SK-N-MC (cell line): ENCODE data around the gene POLR2C.
"Not testable (repeated sequence)": the region's sequence is repeated elsewhere in the genome, so short reads cannot be mapped to it uniquely, and the experiment has no call there.

Experiments
- DNase-seq: peaks from one replicate; pipeline ENCODE4 v3.0.0-alpha.2; 2011; ENCODE audit warnings: low read depth, low spot score
- H3K27ac ChIP-seq: fragments of 200-600 bp; sonication (generic); 2 replicates; pipeline ENCODE4 v1.5.1; 2016; ENCODE audit warnings: mixed run types
- H3K36me3 ChIP-seq: fragments of 200-600 bp; sonication (generic); 2 replicates; pipeline ENCODE4 v1.6.1; 2017; ENCODE audit warnings: antibody characterized with exemption, low read length, mixed read lengths; ENCODE audit not compliant: insufficient read depth
- H3K4me3 ChIP-seq: fragments of 200-600 bp; sonication (generic); 2 replicates; pipeline ENCODE4 v1.5.1; 2016
- H3K9ac ChIP-seq: fragments of 200-600 bp; sonication (generic); 2 replicates; pipeline ENCODE4 v1.8.0; 2017; ENCODE audit warnings: mixed run types, mixed read lengths; ENCODE audit not compliant: insufficient read length
- H3K9me3 ChIP-seq: fragments of 200-600 bp; sonication (generic); 2 replicates; pipeline ENCODE4 v1.6.1; 2017; ENCODE audit warnings: low read depth, mild to moderate bottlenecking, antibody characterized with exemption, low read length, moderate library complexity, mixed read lengths
- EZH2 ChIP-seq: fragments of 200-600 bp; sonication (generic); IDR thresholded peaks from one replicate; pipeline ENCODE4 v1.6.1; 2017; ENCODE audit warnings: antibody characterized with exemption
- FOXP2 ChIP-seq: optimal IDR thresholded peaks from 2 replicates; pipeline ENCODE3; 2011; ENCODE audit warnings: mild to moderate bottlenecking, moderate library complexity; ENCODE audit not compliant: insufficient read depth; ENCODE audit errors: extremely low read length, control extremely low read depth
- POLR2AphosphoS5 ChIP-seq: IDR thresholded peaks from 2 replicates; pipeline ENCODE4 v1.6.1; 2012; ENCODE audit warnings: mild to moderate bottlenecking, low read depth, low read length, borderline replicate concordance

The POLR2C gene

GRCh38 chr16:57427307-57427706 lies 35.2 kb upstream of the POLR2C start:
- H3K9me3 ChIP-seq = no peaks in the 10 kb centered on the region
- no peak overlapping the region for H3K27ac ChIP-seq
- DNase-seq = no peak
- H3K4me3 ChIP-seq = no peak overlapping the region
- TF ChIP-seq EZH2 (no peak), POLR2AphosphoS5 (no peak), FOXP2 (no peak)
- H3K9ac ChIP-seq = no peak overlapping the region
- H3K36me3 ChIP-seq = peaks cover 6% of the 10 kb centered on the region; the same call in 1 of the 2 replicates

DNA sequence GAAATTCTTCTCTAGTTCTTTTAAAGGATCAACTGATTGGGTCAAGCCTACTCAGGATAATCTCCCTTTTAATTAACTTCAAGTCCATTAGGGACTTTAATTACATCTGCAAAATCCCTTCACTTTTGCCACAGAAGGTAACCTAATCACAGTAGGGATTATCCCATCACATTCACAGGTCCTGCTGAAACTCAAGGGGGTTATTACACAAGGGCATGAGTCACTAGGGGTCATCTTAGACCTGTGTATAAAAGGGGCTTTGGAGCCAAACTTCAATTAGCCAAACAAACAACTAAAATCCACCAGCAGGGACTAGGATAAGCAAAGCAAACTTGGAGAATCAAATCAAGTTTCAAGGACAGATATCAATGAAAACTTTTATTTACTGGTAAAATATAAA lies 34.7 kb upstream of the POLR2C start:
- Histone ChIP-seq H3K4me3 (no peak overlapping the region), H3K9ac (no peak overlapping the region), H3K9me3 (no peaks in the 10 kb centered on the region), H3K36me3 (peaks cover 10% of the 10 kb centered on the region; the same call in 1 of the 2 replicates), H3K27ac (no peak overlapping the region)
- DNase-seq = no peak
- no peak for TF ChIP-seq EZH2
- no peak for TF ChIP-seq POLR2AphosphoS5
- TF ChIP-seq FOXP2 = no peak

DNA sequence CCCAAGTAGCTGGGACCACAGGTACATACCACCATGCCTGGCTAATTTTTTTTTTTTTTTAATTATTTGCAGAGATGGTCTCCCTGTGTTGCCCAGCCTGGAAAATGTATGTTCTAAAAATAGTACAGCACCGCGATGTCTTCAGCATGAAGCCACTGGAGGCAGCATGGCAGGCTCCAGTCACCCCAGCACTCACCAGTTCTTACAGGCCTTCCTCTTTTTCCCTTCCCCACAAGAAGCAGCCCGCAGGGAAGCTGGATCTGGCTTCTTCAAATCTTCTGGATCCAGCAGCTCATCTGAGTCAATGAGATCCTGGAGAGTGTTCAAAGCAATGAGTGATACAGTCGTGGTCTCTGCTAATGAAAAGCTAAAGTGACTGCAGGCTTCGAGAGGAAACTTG lies 31.5 kb upstream of the POLR2C start:
- Histone ChIP-seq H3K27ac (no peak overlapping the region), H3K4me3 (no peak overlapping the region), H3K36me3 (peaks cover 26% of the 10 kb centered on the region; the same call in 1 of the 2 replicates), H3K9me3 (no peaks in the 10 kb centered on the region), H3K9ac (no peak overlapping the region)
- no peak for DNase-seq
- TF ChIP-seq FOXP2 = no peak
- TF ChIP-seq POLR2AphosphoS5 = no peak
- no peak for TF ChIP-seq EZH2

- Histone ChIP-seq H3K36me3 (peaks cover 28% of the 10 kb centered on the region; the same call in 1 of the 2 replicates), H3K27ac (no peak overlapping the region), H3K9me3 (no peaks in the 10 kb centered on the region), H3K9ac (no peak overlapping the region), H3K4me3 (no peak overlapping the region)
- TF ChIP-seq EZH2 (no peak), POLR2AphosphoS5 (no peak), FOXP2 (no peak)
- DNase-seq = no peak
Measured at GRCh38 chr16:57432505-57432904, 30.0 kb upstream of the POLR2C start.

GRCh38 chr16:57432989-57433388 lies 29.5 kb upstream of the POLR2C start:
- DNase-seq = no peak
- peaks cover 28% of the 10 kb centered on the region; the same call in 1 of the 2 replicates for H3K36me3 ChIP-seq
- no peak overlapping the region for H3K4me3 ChIP-seq
- H3K9me3 ChIP-seq = no peaks in the 10 kb centered on the region
- TF ChIP-seq FOXP2 = no peak
- no peak for TF ChIP-seq EZH2
- no peak for TF ChIP-seq POLR2AphosphoS5
- no peak overlapping the region for H3K27ac ChIP-seq
- no peak overlapping the region for H3K9ac ChIP-seq

DNA sequence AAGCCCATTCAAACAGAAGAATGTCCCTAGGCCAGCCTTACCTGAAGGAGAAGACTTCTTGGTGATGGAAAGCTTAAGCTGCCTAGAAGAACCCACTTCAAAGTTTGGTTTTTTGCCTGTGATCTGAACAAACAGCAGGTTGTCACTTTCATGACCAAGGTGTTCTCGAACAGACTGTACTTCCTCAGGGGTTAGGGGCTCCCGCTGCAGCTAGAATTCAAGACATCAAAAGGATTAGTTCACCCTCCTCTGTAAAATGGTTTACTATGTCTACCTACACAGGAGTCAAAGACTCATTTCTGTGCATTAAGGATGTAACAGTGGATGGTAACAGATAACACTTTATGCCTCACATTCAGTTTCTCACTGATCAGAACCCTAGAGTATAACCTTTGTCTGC lies 28.5 kb upstream of the POLR2C start:
- no peak for DNase-seq

GRCh38 chr16:57435838-57436237 lies 26.6 kb upstream of the POLR2C start:
- no peak for DNase-seq
- no peaks in the 10 kb centered on the region for H3K9me3 ChIP-seq
- TF ChIP-seq EZH2 (no peak), FOXP2 (no peak), POLR2AphosphoS5 (no peak)
- H3K27ac ChIP-seq = no peak overlapping the region
- no peak overlapping the region for H3K4me3 ChIP-seq
- H3K36me3 ChIP-seq = peaks cover 32% of the 10 kb centered on the region; the same call in 1 of the 2 replicates
- no peak overlapping the region for H3K9ac ChIP-seq

More for the DNA sequence above, 28.5 kb upstream of the POLR2C start:
- no peak overlapping the region for H3K4me3 ChIP-seq
- H3K9ac ChIP-seq = no peak overlapping the region
- TF ChIP-seq POLR2AphosphoS5 (no peak), EZH2 (no peak), FOXP2 (no peak)
- H3K9me3 ChIP-seq = no peaks in the 10 kb centered on the region
- H3K36me3 ChIP-seq = peaks cover 32% of the 10 kb centered on the region; the same call in 1 of the 2 replicates
- H3K27ac ChIP-seq = no peak overlapping the region

DNA sequence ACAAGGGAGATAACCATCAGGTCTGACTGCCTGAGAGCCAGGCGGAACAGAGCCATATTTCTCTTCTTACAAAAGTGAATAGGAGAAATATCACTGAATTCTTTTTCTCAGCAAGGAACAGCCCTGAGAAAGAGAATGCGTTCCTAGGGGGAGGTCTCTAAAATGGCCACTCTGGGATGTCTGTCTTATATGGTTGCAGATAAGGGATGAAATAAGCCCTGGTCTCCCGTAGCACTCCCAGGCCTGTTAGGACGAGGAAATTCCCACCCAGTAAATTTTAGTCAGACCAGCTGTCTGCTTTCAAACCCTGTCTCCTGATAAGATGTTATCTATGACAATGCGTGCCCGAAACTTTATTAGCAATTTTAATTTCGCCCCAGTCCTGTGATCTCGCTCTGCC lies 22.5 kb upstream of the POLR2C start:
- not testable (repeated sequence) for H3K4me3 ChIP-seq, H3K27ac ChIP-seq, H3K9me3 ChIP-seq, DNase-seq, H3K9ac ChIP-seq
- peaks cover 13% of the 10 kb centered on the region; the same call in 1 of the 2 replicates for H3K36me3 ChIP-seq

- H3K4me3 ChIP-seq, DNase-seq, H3K9me3 ChIP-seq, H3K27ac ChIP-seq, H3K9ac ChIP-seq: not testable (repeated sequence)
- peaks cover 13% of the 10 kb centered on the region; the same call in 1 of the 2 replicates for H3K36me3 ChIP-seq
Measured at GRCh38 chr16:57440551-57440950, 21.9 kb upstream of the POLR2C start.

GRCh38 chr16:57444711-57445110 lies 17.8 kb upstream of the POLR2C start:
- DNase-seq = no peak
- no peak overlapping the region for H3K9ac ChIP-seq
- no peak overlapping the region for H3K4me3 ChIP-seq
- TF ChIP-seq EZH2 = no peak
- no peak for TF ChIP-seq FOXP2
- TF ChIP-seq POLR2AphosphoS5 = no peak
- H3K36me3 ChIP-seq = peaks cover 4% of the 10 kb centered on the region; the same call in 1 of the 2 replicates
- no peak overlapping the region for H3K27ac ChIP-seq
- H3K9me3 ChIP-seq = no peaks in the 10 kb centered on the region
